HG02678 (cell line): ENCODE results near the gene POLD3.
"Not testable (repeated sequence)": the region's sequence is repeated elsewhere in the genome, so short reads cannot be mapped to it uniquely, and the experiment has no call there.

Experiments
- ATAC-seq: cut with Tn5 transposase; IDR thresholded peaks from one replicate; pipeline ENCODE4 v1.9.1; 2021; ENCODE audit warnings: mild to moderate bottlenecking, moderate library complexity; ENCODE audit not compliant: unreplicated experiment

POLD3 gene

GRCh38 chr11:74636630-74637184 is 44.3 kb downstream of the POLD3 start:
- ATAC-seq = no peak

- no peak for ATAC-seq
These were observed 45.3 kb downstream of the POLD3 start for GRCh38 chr11:74637700-74638099.

- ATAC-seq = no peak
These were observed 46.5 kb downstream of the POLD3 start for GRCh38 chr11:74638869-74639268.

GRCh38 chr11:74639533-74639932 is 47.2 kb downstream of the POLD3 start:
- ATAC-seq = no peak

- ATAC-seq = no peak
These were observed 48.9 kb downstream of the POLD3 start for GRCh38 chr11:74641289-74641688.

- no peak for ATAC-seq
These were observed 49.5 kb downstream of the POLD3 start for GRCh38 chr11:74641905-74642304.

GRCh38 chr11:74642912-74643311 is 50.5 kb downstream of the POLD3 start:
- ATAC-seq = no peak

GRCh38 chr11:74644081-74644480 is 51.7 kb downstream of the POLD3 start:
- no peak for ATAC-seq

- ATAC-seq = no peak
These were observed 53.8 kb downstream of the POLD3 start for GRCh38 chr11:74646215-74646614.

GRCh38 chr11:74646954-74647353 is 54.6 kb downstream of the POLD3 start:
- no peak for ATAC-seq

GRCh38 chr11:74647404-74647803 is 55.0 kb downstream of the POLD3 start:
- ATAC-seq = no peak

- no peak for ATAC-seq
These were observed 55.4 kb downstream of the POLD3 start for GRCh38 chr11:74647831-74648230.

- no peak for ATAC-seq
These were observed 56.5 kb downstream of the POLD3 start for GRCh38 chr11:74648894-74649293.

- ATAC-seq = no peak
These were observed 58.1 kb downstream of the POLD3 start for GRCh38 chr11:74650498-74650897.

GRCh38 chr11:74654976-74655375 is 62.6 kb downstream of the POLD3 start:
- no peak for ATAC-seq

GRCh38 chr11:74659124-74659523 is 66.7 kb downstream of the POLD3 start:
- ATAC-seq = not testable (repeated sequence)

- ATAC-seq = no peak
These were observed 70.2 kb downstream of the POLD3 start for GRCh38 chr11:74662487-74663103.

GRCh38 chr11:74663315-74663714 is 70.9 kb downstream of the POLD3 start:
- ATAC-seq = no peak

GRCh38 chr11:74669211-74670160 is 77.1 kb downstream of the POLD3 start:
- ATAC-seq = no peak

GRCh38 chr11:74670171-74670570 is 77.8 kb downstream of the POLD3 start:
- ATAC-seq = no peak

- no peak for ATAC-seq
These were observed 79.3 kb downstream of the POLD3 start for GRCh38 chr11:74671520-74672196.
